Eye (tissue), 1 donor: Measurements from ENCODE around the gene RSPH10B.
"Not testable (repeated sequence)": the region's sequence is repeated elsewhere in the genome, so short reads cannot be mapped to it uniquely, and the experiment has no call there.

ENCODE experiments used
- DNase-seq: peaks from one replicate; pipeline ENCODE4 v3.0.0-alpha.2; 2015

The RSPH10B gene

DNA sequence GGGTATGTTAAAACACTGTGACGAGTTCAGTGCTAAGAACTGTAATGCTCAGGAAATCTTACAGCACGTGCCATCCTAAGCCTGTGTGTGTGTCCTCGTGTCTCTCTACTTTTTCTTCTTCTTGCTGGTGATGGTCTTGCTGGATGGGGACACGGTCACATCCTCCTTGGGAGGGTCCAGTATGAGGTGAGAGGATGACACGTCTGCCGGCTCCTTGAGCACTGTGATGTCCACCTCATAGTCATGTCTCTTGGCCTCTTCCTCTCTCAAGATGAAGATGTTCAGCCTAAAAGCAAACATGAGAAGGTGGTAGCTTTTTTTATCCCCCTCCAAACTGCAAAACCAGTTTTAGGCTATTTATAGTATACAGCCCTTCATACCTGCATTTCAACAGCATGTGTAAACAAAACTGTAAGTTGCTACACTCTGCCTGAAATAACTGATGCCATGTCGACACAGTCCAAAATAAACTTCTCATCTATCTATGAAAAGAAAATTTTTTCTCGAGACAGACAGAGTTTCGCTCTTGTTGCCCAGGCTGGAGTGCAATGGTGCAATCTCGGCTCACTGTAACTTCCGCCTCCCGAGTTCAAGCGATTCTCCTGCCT is 44.1 kb downstream of the RSPH10B start:
- not testable (repeated sequence) for DNase-seq

DNA sequence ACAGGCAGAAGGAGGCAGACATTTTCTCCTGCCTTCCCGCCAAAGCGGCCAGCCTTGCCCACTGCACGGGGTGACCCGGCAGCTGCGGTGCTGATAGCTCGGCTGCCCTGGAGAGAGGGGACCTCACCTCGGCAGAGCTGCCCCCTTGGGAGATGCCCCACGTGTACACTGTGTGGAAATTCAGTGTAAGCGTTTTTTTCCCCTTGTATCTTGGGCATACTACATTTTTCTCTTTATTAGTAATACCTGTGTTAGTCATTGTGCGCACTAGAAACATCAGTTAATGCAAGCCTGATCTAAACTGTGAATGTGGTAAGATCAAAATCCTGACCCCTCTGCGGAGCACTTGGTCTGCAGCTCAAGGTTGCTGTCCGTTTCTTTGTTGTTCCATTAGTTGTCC is 45.9 kb downstream of the RSPH10B start:
- not testable (repeated sequence) for DNase-seq

DNA sequence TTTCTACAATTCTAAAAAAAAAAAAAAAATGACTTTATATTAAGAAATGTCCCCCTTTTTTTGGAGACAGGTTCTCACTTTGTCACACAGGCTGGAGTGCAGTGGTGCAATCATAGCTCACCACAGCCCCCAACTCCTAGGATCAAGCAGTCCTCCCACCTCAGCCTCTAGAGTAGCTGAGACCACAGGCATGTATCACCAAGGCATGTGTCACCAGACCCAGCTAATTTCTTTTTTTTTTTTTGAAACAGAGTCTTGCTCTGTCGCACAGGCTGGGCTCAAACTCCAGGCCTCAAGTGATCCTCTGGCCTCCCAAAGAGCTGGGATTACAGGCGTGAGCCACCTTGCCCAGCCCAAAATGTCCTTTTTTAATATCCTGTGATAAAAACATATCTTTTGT is 46.3 kb downstream of the RSPH10B start:
- DNase-seq, result not testable (repeated sequence)

- DNase-seq, result not testable (repeated sequence)
Observed at GRCh38 chr7:5916529-5916928, 54.0 kb downstream of the RSPH10B start.

DNA sequence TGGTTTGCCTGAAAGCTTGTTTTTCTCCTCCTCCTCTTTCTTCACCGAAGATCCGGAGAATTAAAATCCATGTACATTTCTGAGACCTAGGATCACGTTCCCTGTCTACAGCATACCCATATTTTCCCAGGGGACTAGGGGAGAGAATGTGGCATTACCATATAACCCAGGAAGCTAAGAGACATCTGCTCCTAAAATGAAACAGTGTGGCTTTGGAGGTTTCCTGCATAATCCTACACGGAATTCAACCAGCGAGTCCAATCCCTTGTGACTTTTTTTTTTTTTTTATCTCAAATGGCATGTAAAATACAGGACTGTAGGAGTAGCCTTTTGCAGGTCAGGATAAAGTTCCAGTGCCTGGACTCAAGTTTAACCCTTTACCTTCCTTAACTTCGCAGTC is 61.7 kb downstream of the RSPH10B start:
- DNase-seq, result not testable (repeated sequence)

DNA sequence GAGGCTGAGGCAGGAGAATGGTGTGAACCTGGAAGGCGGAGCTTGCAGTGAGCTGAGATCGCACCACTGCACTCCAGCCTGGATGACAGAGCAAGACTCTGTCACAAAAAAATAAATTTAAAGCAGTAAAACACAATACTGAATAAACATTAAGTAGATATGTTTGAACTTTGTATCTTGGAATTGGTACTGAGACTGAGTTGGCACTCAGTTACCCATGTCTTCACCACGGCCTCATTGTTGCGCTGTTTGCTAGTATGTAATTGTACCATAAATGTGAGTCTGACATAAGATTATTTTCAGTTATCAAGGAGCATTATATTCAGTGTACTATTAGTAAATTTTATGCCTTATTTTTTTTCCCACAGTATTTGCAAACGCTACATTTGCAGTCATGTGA is 65.8 kb downstream of the RSPH10B start:
- DNase-seq, result not testable (repeated sequence)

DNA sequence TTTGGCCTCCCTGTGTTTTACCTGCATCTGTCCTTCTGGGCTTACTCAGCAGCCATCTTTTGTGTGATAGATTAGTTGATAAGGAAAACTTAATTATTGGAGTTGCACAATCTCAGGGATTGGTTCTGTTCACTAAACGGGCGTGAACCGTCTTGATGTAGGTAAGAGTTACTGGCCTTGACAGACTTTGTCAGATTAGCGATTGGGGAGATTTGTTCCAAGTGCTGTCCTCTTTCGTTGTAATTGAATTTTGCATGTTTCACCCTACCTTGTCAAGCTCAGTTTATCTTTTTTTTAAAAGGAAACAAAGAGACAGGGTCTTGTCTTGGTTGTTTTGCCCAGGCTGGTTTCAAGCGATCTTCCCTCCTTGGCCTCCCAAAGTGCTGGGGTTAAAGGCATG is 67.5 kb downstream of the RSPH10B start:
- not testable (repeated sequence) for DNase-seq

GRCh38 chr7:5898480-5899224 is 71.8 kb downstream of the RSPH10B start, which contains the start of gene CCZ1:
TSS of gene CCZ1 (plus strand) at chr7:5898733. CDS start at chr7:5898800, 67 bp downstream.
- peak; percentile 84 for DNase-seq

- DNase-seq, result peak; percentile 25
Observed at GRCh38 chr7:5897369-5897919, 73.0 kb downstream of the RSPH10B start.

DNA sequence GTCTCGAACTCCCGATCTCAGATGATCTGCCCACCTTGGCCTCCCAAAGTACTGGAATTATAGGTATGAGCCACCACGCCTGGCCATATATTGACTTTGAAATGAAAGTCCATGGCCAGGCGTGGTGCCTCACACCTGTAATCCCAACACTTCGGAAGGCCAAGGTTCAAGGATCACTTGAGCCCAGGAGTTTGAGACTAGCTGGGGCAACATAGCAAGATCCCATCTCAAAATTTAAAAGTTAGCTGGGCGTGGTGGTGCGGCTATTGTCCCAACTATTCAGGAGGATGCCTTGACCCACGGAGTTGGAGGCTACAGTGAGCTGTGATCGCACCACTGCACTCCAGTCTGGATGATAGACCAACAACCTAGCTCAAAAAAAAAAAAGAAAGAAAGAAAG is 78.0 kb downstream of the RSPH10B start:
- no peak for DNase-seq

GRCh38 chr7:5890244-5890643 is 80.2 kb downstream of the RSPH10B start:
- DNase-seq, result not testable (repeated sequence)

DNA sequence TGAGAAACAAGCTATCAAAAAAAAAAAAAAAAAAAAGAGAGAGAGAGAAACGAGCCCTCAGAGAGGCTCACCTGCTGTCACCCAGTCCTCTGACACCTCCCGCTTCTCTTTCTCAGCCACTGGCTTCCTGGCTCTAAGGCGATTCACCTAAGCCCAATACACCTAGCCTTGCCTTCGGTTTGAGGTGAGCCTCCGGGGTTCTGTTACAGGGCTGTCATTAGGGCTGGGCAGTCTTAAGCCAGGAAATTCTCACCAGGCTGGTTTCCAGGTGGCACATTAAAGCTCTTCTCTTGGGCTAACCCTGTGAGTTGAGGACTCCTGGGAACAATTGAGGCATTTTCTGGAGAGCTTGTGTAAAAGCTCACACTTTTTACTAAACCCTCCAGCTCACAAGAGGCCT is 82.5 kb downstream of the RSPH10B start:
- DNase-seq, result not testable (repeated sequence)

DNA sequence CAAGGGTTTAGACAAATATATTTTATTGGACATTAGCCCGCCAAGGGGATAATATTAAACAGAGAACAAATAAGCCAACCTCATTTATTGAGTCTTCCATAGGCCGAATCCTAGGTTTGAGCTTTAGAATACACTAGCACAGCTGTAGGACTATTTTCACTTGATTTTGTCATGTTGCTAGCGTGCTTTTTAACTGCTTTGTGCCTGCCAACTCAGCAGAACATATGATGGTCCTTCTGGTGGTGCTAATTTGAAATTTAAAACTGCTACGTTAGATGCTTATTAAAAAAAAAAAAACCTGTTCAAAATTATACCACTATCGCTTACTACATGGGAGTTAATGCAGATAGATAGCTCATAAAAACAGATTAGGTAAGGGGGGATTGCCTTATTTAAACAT is 86.1 kb downstream of the RSPH10B start:
- DNase-seq, result not testable (repeated sequence)

DNA sequence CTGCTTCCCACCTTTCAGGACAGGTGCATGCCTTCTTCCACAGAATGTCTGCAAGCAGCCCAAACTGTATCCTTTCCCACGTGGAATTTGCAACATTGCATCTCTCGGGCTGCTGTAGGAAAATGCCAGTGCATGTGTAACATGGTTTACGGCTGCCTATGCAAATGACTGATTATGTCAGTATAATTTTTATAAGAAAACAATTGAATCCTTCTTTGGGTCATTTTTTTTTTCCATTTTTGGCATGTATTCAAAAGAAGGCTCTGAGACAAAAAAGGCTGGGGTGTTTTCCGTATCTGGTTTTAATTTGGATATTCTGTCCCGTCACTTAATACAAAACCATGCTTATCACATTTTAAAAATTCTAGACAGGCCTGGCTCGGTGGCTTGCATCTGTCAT is 90.4 kb downstream of the RSPH10B start:
- not testable (repeated sequence) for DNase-seq

DNA sequence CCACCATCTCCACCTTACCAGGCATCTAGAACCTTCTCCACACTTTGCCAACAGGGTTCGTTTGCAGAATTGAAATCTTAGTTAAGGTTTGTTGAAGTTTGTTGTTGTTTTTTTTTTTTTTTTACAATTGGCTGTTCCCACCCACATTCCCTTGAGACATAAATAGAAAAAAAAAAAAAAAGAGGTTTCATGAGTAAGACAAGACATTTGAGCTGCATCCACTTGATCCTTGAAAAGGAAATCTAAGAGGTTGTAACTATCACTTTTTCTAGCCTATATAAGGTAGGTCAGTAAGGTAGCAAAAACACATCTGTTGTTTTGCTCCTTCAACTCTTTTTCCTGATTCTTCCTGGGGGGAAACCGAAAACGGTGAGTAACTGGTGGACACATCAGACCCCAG is 90.9 kb downstream of the RSPH10B start:
- DNase-seq, result not testable (repeated sequence)
